Type B pancreatic cell (in vitro differentiated cells): ENCODE results near the gene ANXA9. TPM values are rescaled to one million over a fixed set of nuclear protein-coding genes. Genes with fewer than 3 reads are reported as not detected.

Source experiments
- DNase-seq: peaks from one replicate; pipeline ENCODE4 v3.0.0; 2021; ENCODE audit warnings: mixed read lengths; ENCODE audit not compliant: unreplicated experiment; ENCODE audit errors: extremely low spot score
- H3K27ac Mint-ChIP-seq: 2 replicates; pipeline ENCODE4 v1.8.0; 2021; ENCODE audit warnings: mild to moderate bottlenecking, mixed read lengths
- H3K27me3 Mint-ChIP-seq: 2 replicates; pipeline ENCODE4 v1.8.0; 2021; ENCODE audit warnings: mixed read lengths
- H3K36me3 Mint-ChIP-seq: 2 replicates; pipeline ENCODE4 v1.8.0; 2021; ENCODE audit warnings: mixed read lengths
- H3K4me1 Mint-ChIP-seq: one replicate; pipeline ENCODE4 v1.8.0; 2021; ENCODE audit warnings: mixed read lengths; ENCODE audit not compliant: unreplicated experiment
- H3K4me3 Mint-ChIP-seq: 2 replicates; pipeline ENCODE4 v1.8.0; 2021; ENCODE audit warnings: mild to moderate bottlenecking, mixed read lengths
- H3K9me3 Mint-ChIP-seq: 2 replicates; pipeline ENCODE4 v1.8.0; 2021; ENCODE audit warnings: mixed read lengths
- CTCF ChIP-seq: fragments of 200-600 bp; sonication (generic); conservative IDR thresholded peaks from 2 replicates; pipeline ENCODE4 v1.5.0; 2021; ENCODE audit warnings: antibody characterized with exemption, mild to moderate bottlenecking
- total RNA-seq: library from RNA; stranded (reverse); gene quantifications from 2 replicates; pipeline ENCODE4 v1.2.1, GENCODE V29; 2021; ENCODE audit warnings: low replicate concordance

ANXA9 gene
- total RNA-seq, 1 donor from 2014 or later, result 5.8 TPM

- no peak for DNase-seq
- Mint-ChIP-seq H3K9me3 (no peaks in the 10 kb centered on the region), H3K36me3 (peaks cover 14% of the 10 kb centered on the region), H3K27me3 (no peaks in the 10 kb centered on the region), H3K27ac (no peak overlapping the region), H3K4me1 (peaks cover 24% of the 10 kb centered on the region), H3K4me3 (peak overlapping the region; percentile 39)
- TF ChIP-seq CTCF, result no peak
Measured at GRCh38 chr1:151001602-151002001, 19.5 kb downstream of the ANXA9 start.

DNA sequence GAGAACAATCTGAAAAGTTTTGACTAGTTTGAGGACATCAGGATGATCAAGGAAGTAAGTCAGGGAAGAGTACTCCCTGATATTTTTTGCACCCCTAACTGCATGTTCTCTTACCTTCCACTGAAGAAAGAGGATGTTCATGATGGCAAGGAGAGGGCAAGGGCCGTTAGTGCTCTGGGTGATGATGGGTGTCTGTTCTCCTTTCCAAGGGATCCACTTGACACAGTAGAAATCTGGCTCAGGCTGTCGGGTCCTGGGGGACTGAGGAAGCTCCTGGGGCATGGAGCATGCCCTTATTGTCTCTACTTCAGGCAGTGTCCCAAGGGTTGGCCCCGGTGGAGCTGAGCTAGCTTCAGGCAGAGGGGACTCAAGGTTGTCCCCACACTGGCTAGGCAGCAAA, 20.0 kb downstream of the ANXA9 start:
- Mint-ChIP-seq H3K36me3 (peaks cover 14% of the 10 kb centered on the region), H3K4me3 (peak overlapping the region; percentile 39), H3K27ac (no peak overlapping the region), H3K9me3 (no peaks in the 10 kb centered on the region), H3K27me3 (no peaks in the 10 kb centered on the region), H3K4me1 (peaks cover 29% of the 10 kb centered on the region)
- no peak for TF ChIP-seq CTCF
- DNase-seq, result no peak

GRCh38 chr1:151002611-151003010, 20.5 kb downstream of the ANXA9 start:
- H3K36me3 Mint-ChIP-seq, result peaks cover 14% of the 10 kb centered on the region
- no peak for DNase-seq
- H3K4me1 Mint-ChIP-seq, result peaks cover 33% of the 10 kb centered on the region
- H3K27ac Mint-ChIP-seq, result peak overlapping the region; percentile 73
- no peaks in the 10 kb centered on the region for H3K27me3 Mint-ChIP-seq
- peak overlapping the region; percentile 81 for H3K4me3 Mint-ChIP-seq
- H3K9me3 Mint-ChIP-seq, result no peaks in the 10 kb centered on the region
- no peak for TF ChIP-seq CTCF

DNA sequence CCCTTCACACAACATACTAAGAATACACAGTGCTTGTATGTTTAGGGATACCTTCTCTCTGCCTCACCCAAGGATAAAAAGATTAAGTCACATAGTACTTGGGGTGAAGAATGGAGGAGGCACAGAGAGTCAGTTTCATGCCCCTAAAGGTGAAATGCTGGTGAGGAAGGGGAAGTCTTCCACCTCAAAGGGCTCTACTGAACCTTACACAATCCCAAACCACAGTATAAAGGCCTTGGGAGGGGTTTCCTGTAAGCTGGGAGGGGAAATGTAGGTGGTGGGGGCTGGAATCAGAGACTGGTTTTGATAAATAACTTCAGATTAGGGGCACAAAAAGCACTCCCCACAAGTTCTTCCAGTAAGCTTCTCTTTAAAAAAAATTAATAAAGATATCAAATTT, 21.1 kb downstream of the ANXA9 start:
- peaks cover 39% of the 10 kb centered on the region for H3K4me1 Mint-ChIP-seq
- TF ChIP-seq CTCF, result no peak
- peak overlapping the region; percentile 81 for H3K4me3 Mint-ChIP-seq
- H3K9me3 Mint-ChIP-seq, result no peaks in the 10 kb centered on the region
- no peak for DNase-seq
- peak overlapping the region; percentile 73 for H3K27ac Mint-ChIP-seq
- H3K36me3 Mint-ChIP-seq, result peaks cover 14% of the 10 kb centered on the region
- no peaks in the 10 kb centered on the region for H3K27me3 Mint-ChIP-seq

- Mint-ChIP-seq H3K27me3 (no peaks in the 10 kb centered on the region), H3K27ac (peak overlapping the region; percentile 97), H3K4me1 (peaks cover 48% of the 10 kb centered on the region), H3K9me3 (no peaks in the 10 kb centered on the region), H3K4me3 (peak overlapping the region; percentile 92), H3K36me3 (peaks cover 9% of the 10 kb centered on the region)
- no peak for TF ChIP-seq CTCF
- DNase-seq, result no peak
Measured at GRCh38 chr1:151005729-151006319, 23.7 kb downstream of the ANXA9 start.
